ENCODE measurements around the gene ANKRD39. TPM values are rescaled to one million over a fixed set of nuclear protein-coding genes. Genes with fewer than 3 reads are reported as not detected.

The ANKRD39 gene
- total and polyA plus RNA-seq, 9 of the 15 experiments (the other 6 are each of a cell fraction or from before 2014, with no cell fraction given) = 8.2 to 33.1 (median 23.8) TPM

- TF ChIP-seq CEBPG (CRISPR knock-in tag; IDR thresholded peaks at IDR 0.05) (no peak), CEBPG (tag; conservative IDR thresholded peaks at IDR 0.05 in 1 of 2, IDR thresholded peaks at IDR 0.05 in 1 of 2) (no peak), ZC3H8 (IDR thresholded peaks at IDR 0.05) (no peak), ARID3B (CRISPR knock-in tag; IDR thresholded peaks at IDR 0.05; ENCODE audit: borderline replicate concordance) (peak; percentile 84; the same call in 1 of the 2 replicates), KDM1A (IDR thresholded peaks at IDR 0.05) (no peak), ZBED1 (IDR thresholded peaks at IDR 0.05) (peak; percentile 80), HEY1 (CRISPR knock-in tag; IDR thresholded peaks at IDR 0.05; ENCODE audit: borderline replicate concordance) (no peak), PPARD (CRISPR knock-in tag; IDR thresholded peaks at IDR 0.05) (no peak), ZNF280B (CRISPR knock-in tag; IDR thresholded peaks at IDR 0.05) (no peak), SIN3B (IDR thresholded peaks at IDR 0.05; ENCODE audit: low read depth) (peak; percentile 82; the same call in 1 of the 2 replicates), LCOR (CRISPR knock-in tag; IDR thresholded peaks at IDR 0.05) (no peak), ZFP36 (IDR thresholded peaks at IDR 0.05; ENCODE audit: low read depth, low read length, partially characterized antibody) (peak; percentile 99), ESRRA (IDR thresholded peaks at IDR 0.05; ENCODE audit: borderline replicate concordance, low read depth) (peak; percentile 60; the same call in 1 of the 2 replicates), TCF15 (CRISPR knock-in tag; IDR thresholded peaks at IDR 0.05) (no peak), CREB3 (tag; conservative IDR thresholded peaks at IDR 0.05; ENCODE audit: low read depth) (no peak), ZZZ3 (IDR thresholded peaks at IDR 0.05) (no peak), SRSF3 (IDR thresholded peaks at IDR 0.05; ENCODE audit: insufficient read depth, low read length) (no peak), ASH1L (IDR thresholded peaks at IDR 0.05; ENCODE audit: borderline replicate concordance, low read depth, partially characterized antibody) (peak; percentile 75), KLF13 (tag; IDR thresholded peaks at IDR 0.05; ENCODE audit: borderline replicate concordance, low read depth) (peak; percentile 82; the same call in 1 of the 2 replicates), NCOR1 (IDR thresholded peaks at IDR 0.05) (peak; percentile 31), CBFB (CRISPR knock-in tag; IDR thresholded peaks at IDR 0.05) (no peak), SETDB1 (IDR thresholded peaks at IDR 0.05; ENCODE audit: low read length) (no peak)
- TF ChIP-seq, protein P1, sequence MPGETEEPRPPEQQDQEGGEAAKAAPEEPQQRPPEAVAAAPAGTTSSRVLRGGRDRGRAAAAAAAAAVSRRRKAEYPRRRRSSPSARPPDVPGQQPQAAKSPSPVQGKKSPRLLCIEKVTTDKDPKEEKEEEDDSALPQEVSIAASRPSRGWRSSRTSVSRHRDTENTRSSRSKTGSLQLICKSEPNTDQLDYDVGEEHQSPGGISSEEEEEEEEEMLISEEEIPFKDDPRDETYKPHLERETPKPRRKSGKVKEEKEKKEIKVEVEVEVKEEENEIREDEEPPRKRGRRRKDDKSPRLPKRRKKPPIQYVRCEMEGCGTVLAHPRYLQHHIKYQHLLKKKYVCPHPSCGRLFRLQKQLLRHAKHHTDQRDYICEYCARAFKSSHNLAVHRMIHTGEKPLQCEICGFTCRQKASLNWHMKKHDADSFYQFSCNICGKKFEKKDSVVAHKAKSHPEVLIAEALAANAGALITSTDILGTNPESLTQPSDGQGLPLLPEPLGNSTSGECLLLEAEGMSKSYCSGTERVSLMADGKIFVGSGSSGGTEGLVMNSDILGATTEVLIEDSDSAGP (CRISPR knock-in tag; IDR thresholded peaks at IDR 0.05) = no peak
These were observed 41.5 kb downstream of the ANKRD39 start, which contains the start of gene CNNM3 (continued) for GRCh38 chr2:96816127-96816835.

Data from K562 (cell line).